Gastroesophageal sphincter (tissue), 3 donors: Measurements from ENCODE around the gene PLCD4.

Experiments
- CTCF ChIP-seq, 4 experiments: fragments of 200-600 bp in 2 of 4; fragments of 450-650 bp in 2 of 4; sonication (generic) in 1 of 4; IDR thresholded peaks; one replicate each; pipeline ENCODE4 v1.5.1; 2017 to 2019; ENCODE audit warnings: antibody characterized with exemption in 4 of 4, mild to moderate bottlenecking in 2 of 4, moderate library complexity in 2 of 4
- EP300 ChIP-seq: sonication (generic); formaldehyde crosslinking; IDR thresholded peaks from one replicate; pipeline ENCODE4 v1.6.1; 2017; ENCODE audit warnings: antibody characterized with exemption, mild to moderate bottlenecking
- POLR2AphosphoS5 ChIP-seq: sonication (generic); formaldehyde crosslinking; IDR thresholded peaks from one replicate; pipeline ENCODE4 v1.6.1; 2017; ENCODE audit warnings: antibody characterized with exemption

DNA sequence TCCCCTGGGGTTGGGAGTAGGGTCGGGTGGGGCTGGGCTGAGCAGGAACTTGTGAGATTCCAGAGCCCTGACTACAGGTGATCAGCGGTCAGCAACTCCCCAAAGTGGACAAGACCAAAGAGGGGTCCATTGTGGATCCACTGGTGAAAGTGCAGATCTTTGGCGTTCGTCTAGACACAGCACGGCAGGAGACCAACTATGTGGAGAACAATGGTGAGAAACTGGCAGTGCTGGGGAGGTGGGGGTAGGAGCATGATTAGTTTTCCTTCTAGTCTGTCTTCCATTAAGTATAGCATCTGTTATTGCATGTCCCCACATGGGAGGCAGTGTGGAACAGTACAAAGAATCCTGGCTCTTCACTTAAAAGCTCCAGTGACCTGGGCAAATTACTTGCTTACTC, 28.0 kb downstream of the PLCD4 start:
- no peak for TF ChIP-seq EP300
- no peak for TF ChIP-seq CTCF (IDR thresholded peaks at IDR 0.05)
- no peak for TF ChIP-seq POLR2AphosphoS5
